GM20000 (cell line): Measurements from ENCODE around the gene ADAM11.
A peak's percentile ranks its signal among the peaks of the same experiment; 100 is the strongest.
"Not testable (repeated sequence)": the region's sequence is repeated elsewhere in the genome, so short reads cannot be mapped to it uniquely, and the experiment has no call there.

Experiments
- DNase-seq: peaks from one replicate; pipeline ENCODE4 v3.0.0; 2012; ENCODE audit warnings: low spot score
- CTCF ChIP-seq: IDR thresholded peaks from 2 replicates; pipeline ENCODE4 v1.5.1; 2012; ENCODE audit warnings: mild to moderate bottlenecking, control low read depth; ENCODE audit errors: extremely low read depth, missing control alignments

Gene ADAM11

GRCh38 chr17:44751331-44751730 is 7.5 kb upstream of the ADAM11 start:
- DNase-seq, result no peak
- TF ChIP-seq CTCF, result no peak

GRCh38 chr17:44751806-44752205 is 7.0 kb upstream of the ADAM11 start:
- TF ChIP-seq CTCF, result no peak

GRCh38 chr17:44752953-44753861 is 5.6 kb upstream of the ADAM11 start:
- no peak for DNase-seq
- no peak for TF ChIP-seq CTCF

More at GRCh38 chr17:44751806-44752205, 7.0 kb upstream of the ADAM11 start:
- DNase-seq, result no peak

GRCh38 chr17:44754276-44754675 is 4.5 kb upstream of the ADAM11 start:
- DNase-seq, result no peak
- TF ChIP-seq CTCF, result no peak

GRCh38 chr17:44755180-44755579 is 3.6 kb upstream of the ADAM11 start:
- not testable (repeated sequence) for DNase-seq

GRCh38 chr17:44757045-44757917 is 1.5 kb upstream of the ADAM11 start:
- no peak for TF ChIP-seq CTCF
- no peak for DNase-seq

GRCh38 chr17:44757918-44758413 is 822 bp upstream of the ADAM11 start:
- DNase-seq, result peak; percentile 38
- TF ChIP-seq CTCF, result no peak
